22Rv1 (cell line): ENCODE data around the gene NRIP2.

Experiments used
- H3K27ac ChIP-seq: fragments of 450-650 bp; 2 replicates; pipeline ENCODE4 v1.5.1; 2017
- ZFX ChIP-seq: fragments of 450-650 bp; IDR thresholded peaks from 2 replicates; pipeline ENCODE4 v1.6.1; 2017; ENCODE audit warnings: antibody characterized with exemption, borderline replicate concordance
- TF ChIP-seq, protein P1 (sequence below): fragments of 450-650 bp; IDR thresholded peaks from 2 replicates; pipeline ENCODE4 v1.5.1; 2017; ENCODE audit warnings: mild to moderate bottlenecking

Gene NRIP2

DNA sequence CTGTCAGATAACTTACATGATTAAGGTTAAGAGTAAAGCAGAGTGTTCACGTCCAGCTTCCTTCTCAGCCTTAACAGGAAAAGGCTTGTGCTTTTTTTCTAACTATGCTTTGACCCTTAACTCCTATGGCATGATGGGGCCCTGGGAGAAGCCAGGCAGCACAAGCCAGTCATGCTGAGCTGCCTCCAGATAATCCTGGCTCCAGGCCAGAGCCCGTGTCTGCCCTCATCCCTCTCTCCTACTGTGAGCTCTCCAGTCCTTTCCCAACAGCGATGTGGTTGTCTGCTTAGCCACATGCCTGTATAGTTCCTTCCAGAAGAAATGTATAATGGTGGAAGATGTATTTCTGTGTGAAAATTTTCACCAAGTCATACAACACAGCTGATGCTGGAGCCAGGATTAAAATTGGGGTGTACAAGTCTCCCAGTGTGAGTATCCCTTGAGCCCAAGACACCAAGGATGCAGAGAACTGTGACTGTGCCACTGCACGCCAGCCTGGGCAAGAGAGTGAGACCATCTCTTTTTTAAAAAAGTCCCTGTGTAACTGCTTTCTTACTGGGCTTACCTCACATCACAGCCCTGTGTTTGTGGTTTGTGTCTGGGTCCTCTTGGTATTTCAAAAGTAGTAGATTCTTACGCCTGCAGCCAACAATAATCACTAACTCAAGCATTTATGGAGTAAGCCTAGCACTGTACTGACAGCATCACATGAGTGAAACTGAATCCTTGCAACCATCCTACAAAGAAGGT lies 30.3 kb downstream of the NRIP2 start:
- H3K27ac ChIP-seq: peak overlapping the region; percentile 21; the same call in 1 of the 2 replicates
- TF ChIP-seq, protein P1, sequence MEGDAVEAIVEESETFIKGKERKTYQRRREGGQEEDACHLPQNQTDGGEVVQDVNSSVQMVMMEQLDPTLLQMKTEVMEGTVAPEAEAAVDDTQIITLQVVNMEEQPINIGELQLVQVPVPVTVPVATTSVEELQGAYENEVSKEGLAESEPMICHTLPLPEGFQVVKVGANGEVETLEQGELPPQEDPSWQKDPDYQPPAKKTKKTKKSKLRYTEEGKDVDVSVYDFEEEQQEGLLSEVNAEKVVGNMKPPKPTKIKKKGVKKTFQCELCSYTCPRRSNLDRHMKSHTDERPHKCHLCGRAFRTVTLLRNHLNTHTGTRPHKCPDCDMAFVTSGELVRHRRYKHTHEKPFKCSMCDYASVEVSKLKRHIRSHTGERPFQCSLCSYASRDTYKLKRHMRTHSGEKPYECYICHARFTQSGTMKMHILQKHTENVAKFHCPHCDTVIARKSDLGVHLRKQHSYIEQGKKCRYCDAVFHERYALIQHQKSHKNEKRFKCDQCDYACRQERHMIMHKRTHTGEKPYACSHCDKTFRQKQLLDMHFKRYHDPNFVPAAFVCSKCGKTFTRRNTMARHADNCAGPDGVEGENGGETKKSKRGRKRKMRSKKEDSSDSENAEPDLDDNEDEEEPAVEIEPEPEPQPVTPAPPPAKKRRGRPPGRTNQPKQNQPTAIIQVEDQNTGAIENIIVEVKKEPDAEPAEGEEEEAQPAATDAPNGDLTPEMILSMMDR: no peak
- no peak for TF ChIP-seq ZFX

DNA sequence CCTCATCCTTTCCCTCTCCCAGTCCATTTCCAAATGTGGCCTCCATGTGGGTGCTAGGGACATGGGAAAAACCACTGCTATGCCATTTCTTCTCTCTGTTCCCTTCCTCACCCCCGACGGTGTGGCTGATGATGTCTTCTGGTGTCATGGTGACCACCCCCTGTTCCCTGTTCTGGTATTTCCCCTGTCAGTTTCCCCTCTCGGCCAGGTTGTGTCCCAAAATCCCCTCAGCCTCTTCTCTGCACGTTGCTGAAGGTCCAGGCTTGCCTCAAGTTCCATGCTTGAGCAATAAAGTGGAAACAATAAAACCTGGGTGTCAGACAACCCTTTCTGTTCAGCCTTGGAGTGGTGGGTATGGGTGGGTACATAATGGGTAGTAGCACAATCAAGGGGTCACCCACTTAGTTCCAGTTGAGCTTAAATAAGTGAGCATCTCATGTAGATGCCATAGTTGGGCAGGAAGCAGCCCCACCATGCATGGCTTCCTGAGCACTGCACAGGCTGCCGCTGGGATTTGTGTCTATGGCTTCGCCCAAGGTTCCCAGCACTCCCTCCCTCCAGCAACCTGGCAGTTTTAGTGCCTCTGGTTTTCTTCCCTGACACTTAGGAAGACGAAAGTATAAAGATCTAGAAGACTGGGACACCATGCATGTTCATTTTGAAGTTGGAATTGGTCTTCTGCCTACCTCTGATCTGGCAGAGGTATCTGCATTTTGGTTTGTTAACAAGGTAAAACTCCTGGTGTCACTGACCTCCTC lies 31.0 kb downstream of the NRIP2 start:
- H3K27ac ChIP-seq: peak overlapping the region; percentile 21; the same call in 1 of the 2 replicates
- TF ChIP-seq ZFX: no peak
- TF ChIP-seq, protein P1: no peak

DNA sequence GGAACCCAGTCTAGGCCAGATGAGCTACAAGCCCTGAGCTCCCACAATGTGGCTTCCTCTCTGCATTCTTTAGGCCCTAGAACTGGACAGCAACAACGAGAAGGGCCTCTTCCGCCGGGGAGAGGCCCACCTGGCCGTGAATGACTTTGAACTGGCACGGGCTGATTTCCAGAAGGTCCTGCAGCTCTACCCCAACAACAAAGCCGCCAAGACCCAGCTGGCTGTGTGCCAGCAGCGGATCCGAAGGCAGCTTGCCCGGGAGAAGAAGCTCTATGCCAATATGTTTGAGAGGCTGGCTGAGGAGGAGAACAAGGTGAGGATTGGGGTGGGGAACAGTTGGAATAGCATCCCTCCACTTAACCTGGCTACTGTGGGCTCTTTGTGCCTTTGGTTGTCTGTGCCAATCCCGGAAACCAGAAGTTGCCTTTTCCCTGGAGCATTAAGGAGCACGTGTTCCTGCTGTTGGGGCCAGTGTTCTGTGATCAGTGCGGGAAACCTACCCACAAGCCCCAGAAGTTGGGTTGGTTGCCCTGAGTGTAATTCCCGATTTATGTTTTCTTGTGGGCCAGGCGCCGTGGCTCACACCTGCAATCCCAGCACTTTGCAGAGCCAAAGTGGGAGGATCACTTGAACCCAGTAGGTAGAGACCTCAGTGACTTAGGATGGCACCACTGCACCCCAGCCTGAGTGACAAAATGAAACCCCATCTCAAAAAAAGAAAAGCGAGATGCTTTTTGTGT lies 33.6 kb downstream of the NRIP2 start:
- TF ChIP-seq, protein P1: no peak
- no peak for TF ChIP-seq ZFX
- H3K27ac ChIP-seq: no peak overlapping the region; the same call in 1 of the 2 replicates

DNA sequence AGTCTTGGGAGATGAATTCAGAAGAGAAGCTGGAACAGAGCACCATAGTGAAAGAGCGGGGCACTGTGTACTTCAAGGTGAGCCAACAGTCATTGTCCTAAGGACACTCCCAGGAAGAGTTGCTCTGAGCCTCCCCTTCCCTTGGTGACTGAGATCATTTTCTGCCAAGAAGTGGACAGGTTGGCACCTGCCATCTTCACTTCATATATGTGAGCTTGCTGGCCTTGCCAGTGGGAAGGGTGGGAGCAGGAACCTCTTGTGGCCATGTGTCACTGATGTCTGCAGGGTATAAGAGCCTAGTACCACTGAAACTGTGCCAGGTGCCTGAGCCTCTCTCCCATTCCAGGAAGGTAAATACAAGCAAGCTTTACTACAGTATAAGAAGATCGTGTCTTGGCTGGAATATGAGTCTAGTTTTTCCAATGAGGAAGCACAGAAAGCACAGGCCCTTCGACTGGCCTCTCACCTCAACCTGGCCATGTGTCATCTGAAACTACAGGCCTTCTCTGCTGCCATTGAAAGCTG lies 34.7 kb downstream of the NRIP2 start:
- no peak for TF ChIP-seq ZFX
- TF ChIP-seq, protein P1: no peak
- peak overlapping the region; percentile 33 for H3K27ac ChIP-seq

DNA sequence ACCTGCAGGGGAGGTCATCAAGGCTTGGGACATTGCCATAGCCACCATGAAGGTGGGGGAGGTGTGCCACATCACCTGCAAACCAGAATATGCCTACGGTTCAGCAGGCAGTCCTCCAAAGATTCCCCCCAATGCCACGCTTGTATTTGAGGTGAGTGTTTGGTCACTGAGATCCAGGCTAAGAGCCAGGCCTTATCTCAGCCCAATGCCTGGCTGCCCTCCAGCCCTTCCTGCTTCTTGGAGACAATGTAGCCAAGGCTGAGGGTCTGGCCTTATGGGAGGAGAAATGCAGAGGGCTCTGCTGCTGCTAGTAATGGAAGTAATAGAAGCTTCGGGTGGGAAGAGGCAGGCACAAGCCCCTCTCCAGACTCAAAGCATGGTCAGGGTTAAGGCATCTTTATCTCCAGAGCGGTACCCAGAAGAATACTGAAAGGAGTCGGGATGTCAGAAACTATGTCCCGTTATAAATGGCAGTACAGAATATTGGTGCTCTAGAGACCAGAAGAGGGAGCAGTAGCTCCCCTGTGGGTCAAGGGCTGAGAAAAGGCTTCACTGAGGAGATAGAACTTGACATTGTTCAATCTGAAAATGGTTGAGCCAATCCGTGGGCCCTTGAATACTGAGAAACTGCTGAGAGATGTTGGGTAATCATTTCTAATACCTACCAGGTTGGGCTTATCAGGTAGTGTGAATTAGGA lies 37.0 kb downstream of the NRIP2 start:
- H3K27ac ChIP-seq: peak overlapping the region; percentile 92
- TF ChIP-seq, protein P1: peak; percentile 17; the same call in 1 of the 2 replicates
- no peak for TF ChIP-seq ZFX

DNA sequence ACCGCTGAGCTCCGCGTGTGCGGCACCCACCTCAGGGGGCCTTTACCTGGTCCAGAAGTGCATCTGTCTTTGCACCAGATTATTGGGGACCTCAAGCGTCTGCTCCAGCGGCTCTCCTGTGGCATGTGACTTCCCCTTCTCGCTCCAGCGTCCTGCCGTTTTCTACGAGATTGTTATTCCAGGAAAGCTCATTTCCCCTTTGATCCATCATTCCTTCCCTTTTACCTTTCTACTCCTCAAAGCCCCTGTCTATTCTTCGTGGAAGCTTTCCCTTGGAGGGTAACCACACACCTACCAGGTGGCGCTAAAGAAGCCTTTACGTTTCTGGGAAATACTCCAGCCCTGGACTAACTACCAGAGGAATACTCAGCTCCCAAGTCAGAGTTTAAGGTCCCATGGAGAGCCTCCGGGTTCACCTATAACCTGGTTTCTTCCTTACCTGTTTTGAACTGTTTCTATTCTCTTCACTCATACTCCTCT lies 38.6 kb downstream of the NRIP2 start:
- peak overlapping the region; percentile 92 for H3K27ac ChIP-seq
- TF ChIP-seq ZFX: no peak
- TF ChIP-seq, protein P1: peak; percentile 30; the same call in 1 of the 2 replicates
